HG03520 (cell line): ENCODE results near the gene C20orf96.
"Not testable (repeated sequence)": the region's sequence is repeated elsewhere in the genome, so short reads cannot be mapped to it uniquely, and the experiment has no call there.

Experiments
- ATAC-seq: cut with Tn5 transposase; IDR thresholded peaks from one replicate; pipeline ENCODE4 v1.9.1; 2021; ENCODE audit warnings: mild to moderate bottlenecking, moderate library complexity; ENCODE audit not compliant: unreplicated experiment

Gene C20orf96

DNA sequence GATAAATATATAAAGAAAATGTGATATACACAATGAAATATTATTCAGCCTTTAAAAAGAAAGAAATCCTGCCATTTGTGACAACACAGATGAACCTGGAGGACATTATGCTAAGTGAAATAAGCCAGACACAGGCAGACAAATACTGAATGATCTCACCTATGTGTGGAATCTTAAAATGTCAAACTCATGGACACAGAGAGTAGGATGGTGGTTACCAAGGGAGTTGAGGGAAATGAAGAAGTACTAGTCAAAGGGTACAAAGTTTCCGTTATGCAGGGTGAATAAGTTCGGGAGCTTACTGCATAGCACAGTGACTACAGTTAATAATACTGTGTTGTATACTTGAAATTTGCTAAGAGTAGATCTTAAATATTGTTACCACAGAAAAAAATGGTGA, 47.6 kb downstream of the C20orf96 start:
- ATAC-seq = no peak

DNA sequence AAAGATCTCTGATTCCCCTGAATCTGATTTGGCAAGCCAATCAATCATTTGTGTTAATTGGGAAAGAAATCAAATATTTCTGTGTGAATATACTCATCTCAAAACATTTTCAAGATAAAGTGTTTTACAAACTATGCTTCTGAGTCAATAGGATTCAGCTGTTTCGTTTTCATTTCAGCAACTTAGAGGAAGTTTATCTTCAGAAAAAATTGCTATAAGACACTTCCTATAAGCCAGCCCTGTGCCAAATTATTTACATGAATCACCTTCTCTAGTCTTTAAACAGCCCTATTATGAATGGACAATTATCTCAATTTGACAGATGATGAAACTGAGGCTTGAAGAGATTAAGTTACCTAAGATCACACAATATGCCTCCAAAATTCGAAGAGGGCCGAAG, 52.6 kb downstream of the C20orf96 start:
- peak; percentile 46 for ATAC-seq

- peak; percentile 24 for ATAC-seq
Observed at GRCh38 chr20:237489-237888, 53.1 kb downstream of the C20orf96 start.

- ATAC-seq = no peak
Observed at GRCh38 chr20:235891-236290, 54.7 kb downstream of the C20orf96 start.

GRCh38 chr20:227439-228105, 63.0 kb downstream of the C20orf96 start:
- no peak for ATAC-seq

- ATAC-seq = no peak
Observed at GRCh38 chr20:226958-227357, 63.6 kb downstream of the C20orf96 start, which contains the start of gene DEFB129. Gene DEFB129 (plus strand): TSS chr20:227258. CDS start chr20:227289, 31 bp downstream.

DNA sequence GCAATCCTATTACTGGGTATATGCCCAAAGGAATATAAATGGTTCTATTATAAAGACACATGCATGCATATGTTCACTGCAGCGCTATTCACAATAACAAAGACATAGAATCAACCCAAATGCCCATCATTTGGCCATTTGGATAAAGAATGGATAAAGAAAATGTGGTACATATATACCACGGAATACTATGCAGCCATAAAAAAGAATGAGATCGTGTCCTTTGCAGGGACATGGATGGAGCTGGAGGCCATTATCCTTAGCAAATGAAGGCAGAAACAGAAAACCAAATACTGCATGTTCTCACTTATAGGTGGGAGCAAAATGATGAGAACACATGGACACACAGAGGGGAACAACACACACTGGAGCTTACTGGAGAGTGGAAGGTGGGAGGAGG, 64.7 kb downstream of the C20orf96 start:
- not testable (repeated sequence) for ATAC-seq

DNA sequence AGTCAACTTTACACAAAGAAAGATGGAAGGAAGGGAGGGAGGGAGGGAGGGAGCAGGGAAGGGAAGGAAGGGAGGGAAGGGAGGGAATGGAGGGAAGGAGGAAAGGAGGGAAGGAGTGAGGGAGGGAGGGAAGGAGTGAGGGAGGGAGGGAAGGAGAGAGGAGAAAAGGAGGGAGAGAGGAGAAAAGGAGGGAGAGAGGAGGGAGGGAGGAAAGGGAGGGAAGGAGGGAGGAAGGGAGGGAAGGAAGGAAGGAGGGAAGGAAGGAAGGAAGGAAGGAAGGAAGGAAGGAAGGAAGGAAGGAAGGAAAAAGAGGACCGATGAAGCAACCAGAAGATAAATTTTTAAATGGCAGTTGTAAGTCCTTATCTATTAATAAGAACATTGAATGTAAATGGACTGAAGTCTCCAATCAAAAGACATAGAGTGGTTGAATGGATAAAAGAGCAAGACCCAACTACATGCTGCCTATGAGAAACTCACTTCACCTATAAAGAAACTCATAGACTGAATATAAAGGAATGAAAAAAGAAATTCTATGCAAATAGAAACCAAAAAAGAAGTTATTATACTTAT, 69.2 kb downstream of the C20orf96 start:
- no peak for ATAC-seq
